Fibroblast of gingiva (primary cell): ENCODE measurements around the gene N4BP2.

Experiments
- DNase-seq: peaks from one replicate; pipeline ENCODE4 v3.0.0-alpha.2; 2011; ENCODE audit warnings: low read depth

The N4BP2 gene

GRCh38 chr4:40152637-40153036 is 96.0 kb downstream of the N4BP2 start:
- DNase-seq, result no peak

DNA sequence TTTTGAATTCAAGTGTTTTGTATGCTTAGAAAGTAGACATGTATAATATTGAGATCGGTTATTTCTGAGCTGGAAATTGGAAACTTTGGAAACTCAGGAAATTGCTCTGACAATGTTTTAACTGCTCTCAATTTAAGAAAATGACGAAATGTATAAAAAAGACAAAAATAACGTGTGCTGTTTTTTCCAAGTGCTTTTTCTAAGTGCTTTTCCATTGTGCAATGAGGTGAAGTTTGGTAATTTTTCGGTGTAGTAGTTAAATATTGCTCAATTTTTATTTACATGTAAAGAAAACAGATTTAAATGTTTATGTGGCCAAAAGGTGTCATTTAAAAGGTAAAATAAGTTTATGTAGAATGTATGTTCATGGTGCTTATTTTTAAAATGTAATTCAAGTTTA is 100.8 kb downstream of the N4BP2 start:
- peak; percentile 49 for DNase-seq

GRCh38 chr4:40160258-40160657 is 103.6 kb downstream of the N4BP2 start:
- no peak for DNase-seq

DNA sequence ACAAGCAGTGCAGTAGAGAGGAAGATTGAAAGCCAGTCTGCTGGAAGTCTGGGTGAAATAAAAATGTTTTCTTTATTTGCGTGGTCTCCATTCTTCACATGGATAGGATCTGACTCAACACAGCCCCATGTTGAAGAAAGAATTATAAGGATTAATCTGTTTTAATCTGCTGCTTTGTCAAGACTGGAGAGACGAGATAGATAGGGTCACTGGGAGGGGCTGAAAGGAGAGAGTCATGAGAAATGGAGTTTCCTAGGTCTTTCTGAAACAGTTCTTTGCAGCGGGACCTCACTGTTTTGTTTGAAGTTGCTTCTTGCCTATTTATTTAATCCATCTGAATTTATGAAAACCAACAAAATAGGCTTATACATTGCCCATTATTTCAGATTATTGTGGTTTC is 107.8 kb downstream of the N4BP2 start:
- no peak for DNase-seq

DNA sequence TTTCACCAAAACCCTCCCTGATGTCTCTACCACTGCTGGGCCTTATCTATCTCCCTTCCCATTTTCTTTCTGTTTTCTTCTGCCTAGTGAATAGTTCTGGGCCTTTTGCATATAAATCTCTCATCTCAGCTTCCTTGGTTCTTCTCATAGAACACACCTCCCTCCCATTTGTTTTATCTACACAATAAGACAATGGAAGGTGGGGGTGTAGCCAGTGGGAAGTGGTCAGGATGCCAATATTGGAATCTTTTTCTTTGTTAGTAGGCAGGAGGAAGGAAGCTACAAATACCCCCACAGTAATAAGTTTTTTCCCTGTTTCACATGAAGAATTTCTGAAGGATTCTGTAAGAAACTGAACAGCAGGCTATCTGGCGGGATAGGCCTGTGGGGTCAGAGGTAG is 109.3 kb downstream of the N4BP2 start:
- DNase-seq, result no peak

GRCh38 chr4:40168070-40168469 is 111.4 kb downstream of the N4BP2 start:
- no peak for DNase-seq

GRCh38 chr4:40170588-40170987 is 113.9 kb downstream of the N4BP2 start:
- DNase-seq, result no peak

- no peak for DNase-seq
These were observed 116.8 kb downstream of the N4BP2 start for GRCh38 chr4:40173470-40173875.

DNA sequence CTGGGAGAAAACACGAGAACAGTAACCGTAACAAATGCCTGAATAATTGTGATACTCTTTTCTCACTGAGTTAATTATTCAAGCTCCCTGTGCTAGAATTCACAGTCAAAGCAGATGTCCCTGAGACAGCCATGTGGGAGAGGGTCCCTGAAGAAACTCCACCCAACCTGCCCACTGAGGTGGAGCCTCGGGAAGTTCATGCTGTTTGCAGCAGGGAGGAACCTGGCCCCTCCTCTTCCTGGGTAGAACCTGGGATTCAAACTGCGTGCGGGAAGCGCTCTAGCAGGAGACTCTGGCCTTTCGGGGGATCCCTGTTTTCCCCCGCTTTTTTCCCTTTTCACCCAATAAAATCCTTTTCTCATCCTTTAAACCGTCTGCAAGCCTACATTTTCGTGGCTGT is 120.0 kb downstream of the N4BP2 start:
- no peak for DNase-seq

DNA sequence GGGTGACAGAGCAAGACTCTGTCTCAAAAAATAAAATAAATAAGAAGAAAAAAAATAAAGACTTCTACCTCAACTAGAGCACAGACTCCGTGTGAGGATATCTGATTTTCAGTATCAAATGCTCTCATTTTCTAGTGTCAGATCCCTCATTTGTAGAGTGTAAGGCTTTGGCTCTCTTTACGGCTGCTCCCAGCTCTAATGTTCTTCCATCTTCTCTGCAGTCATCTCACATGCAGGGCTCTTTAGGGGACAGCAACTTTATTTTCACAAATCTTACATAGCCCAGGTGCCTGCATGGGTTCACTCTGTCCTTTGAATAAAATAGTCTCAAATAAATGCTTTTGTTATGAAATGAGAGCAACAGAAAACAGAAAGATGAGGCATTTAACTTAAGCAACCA is 120.9 kb downstream of the N4BP2 start:
- DNase-seq, result no peak

- no peak for DNase-seq
These were observed 122.0 kb downstream of the N4BP2 start for GRCh38 chr4:40178672-40179071.

- no peak for DNase-seq
These were observed 122.7 kb downstream of the N4BP2 start for GRCh38 chr4:40179360-40179759.

DNA sequence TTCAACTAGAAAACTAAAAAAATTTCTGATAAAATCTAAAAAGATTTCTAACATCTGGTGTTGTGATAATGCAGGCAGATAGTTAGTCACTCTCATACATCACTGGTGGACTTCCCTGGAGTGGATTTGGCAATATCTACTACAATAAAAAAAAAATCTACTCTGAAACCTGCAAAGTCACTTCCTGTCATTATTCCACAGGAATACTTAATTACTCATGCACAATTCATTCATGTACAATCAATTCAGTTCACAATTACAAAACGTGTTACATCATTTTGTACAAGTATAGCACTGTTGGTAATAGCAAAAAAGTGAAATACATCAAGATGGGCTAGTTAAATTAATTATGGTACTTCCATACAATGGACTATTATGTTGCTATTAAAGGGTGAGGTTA is 123.7 kb downstream of the N4BP2 start:
- peak; percentile 90 for DNase-seq

- no peak for DNase-seq
These were observed 125.4 kb downstream of the N4BP2 start for GRCh38 chr4:40182001-40182400.

DNA sequence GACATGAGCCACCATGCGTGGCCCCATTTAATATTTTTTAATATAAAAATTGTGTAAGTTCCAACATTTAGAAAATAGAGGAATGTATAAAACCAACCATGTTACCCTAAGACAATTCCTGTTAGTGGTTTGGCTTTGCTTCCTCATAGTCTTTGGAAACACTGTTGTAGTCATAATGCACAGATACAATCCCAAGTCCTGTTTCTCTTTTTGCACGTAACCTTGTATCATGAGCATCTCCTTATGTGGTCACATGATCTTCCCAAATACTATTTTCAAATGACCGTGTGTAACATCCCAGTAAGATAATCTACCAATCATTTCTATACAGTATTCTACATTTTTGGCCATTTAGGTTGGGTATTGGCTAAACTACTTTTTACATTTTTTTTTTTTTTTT is 126.3 kb downstream of the N4BP2 start:
- no peak for DNase-seq

DNA sequence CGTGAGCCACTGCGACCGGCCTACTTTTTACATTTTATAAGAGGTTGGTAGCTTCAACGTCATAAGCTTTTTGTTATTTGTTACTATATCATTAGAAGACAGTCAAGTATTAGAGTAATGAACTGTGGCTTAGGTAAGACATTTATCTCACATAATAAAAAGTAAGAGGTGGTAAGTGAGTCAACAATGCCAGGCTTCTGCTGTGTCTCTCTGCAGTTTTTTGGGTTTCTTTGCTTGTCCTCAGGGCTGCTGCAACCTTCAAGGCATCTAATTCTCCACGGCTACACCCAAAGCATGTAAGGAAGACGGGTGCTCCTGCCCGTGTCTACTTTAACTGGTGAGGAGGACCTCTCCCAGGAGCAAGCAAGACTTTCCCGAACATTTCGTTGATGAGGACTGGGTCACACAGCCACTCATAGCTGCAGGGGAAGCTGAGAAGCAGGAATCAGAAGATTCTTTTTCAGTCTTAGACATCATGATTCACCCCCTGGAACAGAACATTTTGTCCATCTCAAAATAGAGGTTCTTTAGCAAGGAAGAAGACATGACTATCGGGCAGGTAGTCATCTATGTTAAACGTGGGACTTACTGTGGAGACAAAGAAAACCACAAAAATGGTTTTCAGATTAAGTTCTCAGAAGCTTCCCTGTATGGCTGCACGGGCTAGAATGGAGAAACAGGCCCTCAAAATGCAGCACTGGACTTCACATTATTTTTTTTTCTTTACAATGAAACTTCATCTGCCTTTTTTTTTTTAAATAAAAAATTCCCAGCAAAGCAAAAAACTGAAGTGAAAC is 127.2 kb downstream of the N4BP2 start:
- peak; percentile 44 for DNase-seq

GRCh38 chr4:40185830-40186664 is 129.4 kb downstream of the N4BP2 start:
- DNase-seq, result peak; percentile 77

DNA sequence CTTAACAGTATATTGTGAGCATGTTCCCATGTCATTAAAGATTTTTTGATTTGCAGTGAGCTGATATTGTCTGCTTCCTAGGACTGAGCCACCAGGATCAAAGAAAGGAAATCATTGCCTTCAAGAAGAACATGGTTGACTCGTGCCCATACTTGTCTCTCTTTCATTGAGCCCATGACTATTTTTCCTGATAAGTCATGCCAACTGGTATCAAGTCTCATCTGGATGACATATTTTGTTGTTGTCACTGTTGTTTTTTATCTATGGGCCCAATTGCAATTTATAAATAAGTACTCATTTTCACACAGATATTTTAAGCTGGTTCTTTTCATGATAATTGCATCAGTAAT is 130.0 kb downstream of the N4BP2 start:
- no peak for DNase-seq

- no peak for DNase-seq
These were observed 130.8 kb downstream of the N4BP2 start for GRCh38 chr4:40187386-40187906.

DNA sequence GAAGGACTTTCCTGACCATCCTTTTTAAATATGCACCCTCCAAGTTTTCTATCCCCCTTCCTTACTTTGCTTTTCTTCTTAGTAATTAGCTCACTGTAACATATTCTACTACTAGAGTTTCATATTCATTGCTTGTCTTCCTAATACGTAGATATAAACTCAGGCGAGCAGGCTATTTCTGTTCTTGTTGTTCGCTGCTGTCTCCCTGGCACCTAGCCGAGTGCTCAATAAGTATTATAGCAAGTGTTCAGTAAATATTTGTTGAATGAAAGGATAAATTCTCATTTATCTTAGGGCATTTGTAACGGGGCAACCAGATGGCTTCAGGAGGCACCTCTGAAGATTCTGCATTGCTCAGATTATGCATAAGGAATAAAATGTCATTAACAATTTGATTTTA is 133.4 kb downstream of the N4BP2 start:
- no peak for DNase-seq

DNA sequence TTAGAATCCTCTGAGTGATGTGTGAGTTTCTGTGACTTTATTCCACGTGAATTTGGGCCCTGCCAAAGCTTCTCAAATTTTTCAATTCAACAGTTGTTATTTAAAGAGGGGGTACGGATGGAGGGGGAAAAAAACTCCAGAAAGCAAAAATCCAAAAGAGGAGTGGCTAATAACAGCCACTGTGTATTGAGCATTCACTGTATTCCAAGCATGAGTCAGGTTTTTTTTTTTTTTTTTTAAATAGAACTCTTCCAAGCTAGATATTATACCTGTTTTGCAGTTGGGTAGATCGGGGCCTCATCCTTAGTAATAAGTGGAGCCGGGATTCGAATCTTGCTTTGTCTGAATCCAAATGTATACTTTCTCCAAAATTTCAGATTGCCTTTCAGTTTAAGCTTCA is 133.8 kb downstream of the N4BP2 start:
- DNase-seq, result no peak

DNA sequence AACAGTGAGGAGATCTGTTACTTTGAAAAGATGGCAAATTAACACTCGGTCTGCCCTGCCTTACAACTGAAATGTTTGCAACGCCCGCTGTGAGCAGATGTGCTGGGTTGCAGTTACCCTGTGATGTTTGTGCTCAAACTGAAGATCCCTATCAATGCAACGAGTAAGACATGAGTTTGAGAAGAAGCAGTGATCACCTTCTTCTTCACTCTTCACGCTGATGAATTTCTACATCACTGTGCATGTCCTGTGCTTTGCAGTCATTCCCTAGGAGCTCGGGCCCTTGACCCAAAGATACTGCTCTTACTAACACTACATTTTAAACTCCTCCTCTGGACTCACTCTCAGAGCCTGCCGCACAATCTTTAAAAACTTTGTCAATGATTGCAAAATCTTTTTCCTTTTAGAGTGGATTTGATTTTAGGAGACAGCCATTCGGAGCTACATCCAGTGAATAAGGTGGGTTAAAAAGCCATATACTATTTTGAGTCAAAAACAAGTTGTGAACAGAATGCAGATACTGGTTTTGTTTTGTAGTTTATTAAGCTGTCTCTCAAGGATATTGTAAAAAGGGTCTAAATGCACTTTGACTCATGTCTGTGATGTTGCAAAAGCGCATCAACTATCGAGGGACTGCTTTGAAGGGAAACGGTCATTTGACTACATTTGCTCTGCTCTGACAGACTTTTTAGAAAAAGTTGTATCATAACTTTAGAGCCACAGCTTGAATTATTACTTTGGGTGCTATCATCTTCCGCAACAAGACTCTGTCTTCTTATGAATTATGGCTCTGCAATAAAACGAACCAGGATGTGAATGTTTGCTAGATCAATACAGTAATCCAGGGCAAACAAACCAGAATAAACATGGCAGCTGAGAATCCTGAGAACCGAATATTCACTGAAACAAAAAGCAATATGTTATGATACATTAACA is 134.5 kb downstream of the N4BP2 start:
- DNase-seq, result no peak
